GM18858 (cell line): ENCODE data around the gene C1orf74.
A peak's percentile ranks its signal among the peaks of the same experiment; 100 is the strongest.

Source experiments
- ATAC-seq: cut with Tn5 transposase; IDR thresholded peaks from one replicate; pipeline ENCODE4 v1.9.1; 2021; ENCODE audit not compliant: unreplicated experiment

The C1orf74 gene

DNA sequence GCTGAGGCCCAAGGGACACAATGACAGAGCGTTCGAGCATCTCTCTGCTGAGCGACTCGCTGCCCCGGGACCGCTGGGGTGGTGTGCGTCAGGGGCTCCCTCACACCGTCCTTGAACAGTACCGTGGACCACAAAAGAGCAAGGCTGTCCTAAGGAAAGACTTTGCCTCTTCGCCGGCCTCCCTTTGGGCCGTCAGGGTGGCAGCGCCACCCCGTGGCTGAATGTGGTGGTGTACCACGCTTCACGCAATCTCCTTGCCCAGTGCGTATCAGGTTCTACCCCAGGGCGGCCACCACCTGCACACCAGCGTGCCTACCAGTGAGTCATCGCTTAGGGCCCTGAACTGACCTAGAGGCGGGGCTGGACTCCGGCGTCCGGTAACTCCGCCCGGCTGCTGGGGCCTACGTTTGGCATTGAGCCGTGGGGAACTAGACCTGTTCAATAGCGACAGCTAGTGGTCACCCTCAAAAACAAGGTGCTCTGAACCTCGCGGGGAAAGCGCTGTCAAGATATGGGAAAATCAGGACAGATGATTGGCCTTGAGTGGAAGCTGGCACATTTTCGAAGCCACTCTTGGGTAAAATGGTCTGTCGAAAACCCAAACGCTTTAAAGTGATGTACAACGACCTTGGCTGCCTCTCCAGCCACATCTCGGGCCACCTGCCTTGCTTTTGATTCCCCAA is 36.6 kb downstream of the C1orf74 start:
- peak; percentile 51 for ATAC-seq

DNA sequence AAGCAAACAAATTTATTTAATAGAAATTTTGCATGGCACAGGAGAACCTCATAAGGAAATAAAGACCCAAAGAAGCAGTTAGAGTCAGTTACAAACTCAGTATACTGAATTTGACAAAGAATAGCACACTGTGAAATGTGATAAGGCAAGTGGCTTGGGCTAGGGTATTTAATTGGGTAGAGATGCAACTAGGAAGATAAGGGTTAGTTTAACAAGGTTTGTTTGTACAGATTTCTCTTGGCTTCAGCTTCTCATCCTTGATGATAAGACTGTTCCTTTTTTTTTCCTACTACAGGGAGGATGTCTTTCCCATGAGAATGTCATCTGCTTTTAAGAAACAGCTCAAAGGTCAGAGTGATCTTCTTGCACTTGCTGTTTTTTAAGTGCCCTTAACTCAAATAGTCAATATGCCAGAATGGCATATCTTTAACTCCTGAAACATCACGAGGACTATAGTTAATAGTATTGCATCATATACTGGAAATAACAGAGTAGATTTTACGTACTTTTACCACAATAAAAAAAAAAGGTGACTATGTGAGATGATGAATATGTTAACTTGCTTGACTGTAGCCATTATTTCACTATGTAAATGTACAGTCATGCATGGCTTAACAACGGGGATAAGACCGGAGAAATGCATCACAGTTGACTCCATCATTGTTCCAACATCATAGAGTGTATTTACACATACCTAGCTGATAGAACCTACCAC is 37.8 kb downstream of the C1orf74 start:
- no peak for ATAC-seq

DNA sequence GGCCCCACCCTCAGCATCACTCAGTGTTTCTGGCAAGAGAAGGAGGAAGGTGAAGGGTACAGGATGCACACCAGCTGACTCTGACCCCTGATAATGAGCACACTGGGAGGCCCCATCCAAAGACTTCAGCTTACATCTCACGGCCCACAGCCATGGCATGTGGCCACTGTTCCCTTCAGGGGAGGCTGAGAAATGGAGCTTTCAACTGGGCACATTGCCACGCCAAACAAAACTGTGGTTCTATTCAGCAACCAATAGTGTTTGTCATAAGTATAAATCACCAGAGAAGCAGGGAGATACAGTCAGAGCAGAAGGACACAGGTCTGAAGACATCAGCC is 41.2 kb downstream of the C1orf74 start:
- no peak for ATAC-seq

DNA sequence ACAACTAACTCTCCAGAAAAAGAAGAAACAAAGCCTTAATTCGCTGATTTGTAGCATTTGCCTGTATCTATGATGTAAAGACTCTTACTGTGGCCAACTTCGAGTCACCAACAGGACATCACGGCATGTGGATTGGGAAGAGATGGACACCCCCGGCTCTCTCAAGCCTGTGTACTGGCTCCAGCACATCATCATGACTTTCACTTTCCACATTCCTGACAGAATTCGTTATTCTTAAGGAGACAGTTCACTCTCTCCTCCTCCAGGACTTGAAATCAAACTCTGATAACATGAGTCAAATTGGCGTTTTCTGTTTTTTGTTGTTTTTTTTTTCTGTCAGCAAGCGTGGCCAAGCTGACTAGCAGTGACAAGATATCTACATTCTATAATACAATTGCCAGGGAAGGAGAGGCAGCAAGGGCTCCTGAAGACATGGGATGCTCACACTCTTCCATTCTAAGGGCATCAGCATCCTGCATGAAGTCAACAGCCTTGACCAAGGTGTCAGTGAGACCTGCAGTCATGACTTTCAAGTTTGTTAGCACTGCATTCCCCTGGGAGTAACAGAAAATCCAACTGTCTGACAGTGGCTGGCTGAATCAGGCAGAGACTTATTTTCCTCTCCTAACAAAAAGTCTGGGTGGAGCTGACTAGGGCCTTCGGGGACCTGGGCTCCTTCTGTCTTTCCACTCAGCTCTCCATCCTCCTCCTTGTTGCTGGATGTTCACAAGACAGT is 41.8 kb downstream of the C1orf74 start:
- no peak for ATAC-seq

DNA sequence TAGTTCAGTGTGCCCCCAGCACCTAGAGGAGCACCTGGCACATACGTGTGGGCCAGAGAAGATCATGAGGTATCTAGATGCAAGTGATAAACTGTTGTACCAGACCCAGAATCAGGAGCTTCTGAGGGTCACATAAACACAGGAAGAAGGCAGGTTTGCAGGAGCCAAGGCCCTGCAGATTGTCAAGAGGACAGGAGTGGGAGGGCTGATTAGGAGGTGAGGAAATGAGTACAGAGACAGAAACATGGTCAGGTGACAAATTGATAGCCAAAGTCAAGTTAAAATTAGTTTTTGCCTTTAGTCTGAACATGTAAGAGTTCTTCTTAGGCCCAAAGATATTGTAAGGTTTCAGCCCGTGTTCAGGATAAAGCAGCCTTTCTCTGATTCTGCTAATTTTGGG is 42.5 kb downstream of the C1orf74 start:
- ATAC-seq = no peak

DNA sequence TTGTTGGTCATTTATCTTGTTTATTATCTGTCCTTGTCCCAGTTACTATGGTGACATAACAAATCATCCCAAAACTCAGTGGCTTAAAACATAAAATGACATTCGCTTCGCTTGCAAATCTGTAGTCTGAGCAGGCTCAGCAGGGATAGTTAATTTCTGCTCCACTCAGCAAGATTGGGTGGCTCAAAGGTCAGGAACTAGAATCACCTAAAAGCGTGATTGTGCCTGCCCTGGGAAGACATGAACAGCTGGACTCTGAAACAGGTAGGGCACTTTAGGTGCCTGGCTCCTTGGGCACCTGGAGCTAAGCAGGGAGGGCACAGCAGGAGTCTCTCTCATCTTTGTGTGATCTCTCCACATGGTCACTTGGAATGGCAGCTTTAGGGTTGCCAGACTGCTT is 43.2 kb downstream of the C1orf74 start:
- ATAC-seq = no peak

DNA sequence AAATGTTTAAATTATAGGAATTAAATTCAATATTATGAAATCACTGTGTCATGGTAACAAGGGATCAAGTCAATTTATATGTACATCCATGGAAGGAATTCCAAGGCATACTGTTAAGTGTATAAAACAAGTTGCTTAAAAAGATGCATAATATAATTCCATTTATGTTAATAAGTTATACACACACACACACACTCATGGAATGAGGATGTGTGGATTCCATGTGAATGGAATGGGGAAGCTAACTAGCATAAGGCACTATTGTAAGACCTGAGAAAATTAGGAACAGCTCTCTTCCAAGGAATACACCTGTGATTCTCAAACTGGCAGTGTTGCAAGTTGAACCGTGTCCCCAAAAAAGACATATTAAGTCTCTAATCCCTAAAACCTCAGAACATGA is 46.1 kb downstream of the C1orf74 start:
- no peak for ATAC-seq

DNA sequence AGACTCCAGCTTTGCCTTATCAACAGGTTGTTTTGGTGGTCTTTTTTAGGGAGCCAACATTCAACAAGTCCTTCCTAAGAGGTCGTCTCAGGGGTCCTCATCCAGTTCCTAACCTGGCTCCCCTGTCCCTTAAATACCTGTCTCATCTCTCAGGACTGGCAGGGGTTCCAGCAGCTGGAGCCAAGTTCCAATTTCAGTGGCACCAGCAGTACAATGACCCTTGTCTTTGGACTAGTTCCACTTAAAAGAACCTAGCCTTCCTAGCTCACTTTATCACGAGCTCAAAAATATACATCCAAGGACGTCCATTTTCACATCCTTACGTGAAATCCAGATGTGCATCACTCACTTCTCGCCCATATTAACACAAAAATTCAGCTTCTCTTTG is 47.2 kb downstream of the C1orf74 start:
- ATAC-seq = no peak

DNA sequence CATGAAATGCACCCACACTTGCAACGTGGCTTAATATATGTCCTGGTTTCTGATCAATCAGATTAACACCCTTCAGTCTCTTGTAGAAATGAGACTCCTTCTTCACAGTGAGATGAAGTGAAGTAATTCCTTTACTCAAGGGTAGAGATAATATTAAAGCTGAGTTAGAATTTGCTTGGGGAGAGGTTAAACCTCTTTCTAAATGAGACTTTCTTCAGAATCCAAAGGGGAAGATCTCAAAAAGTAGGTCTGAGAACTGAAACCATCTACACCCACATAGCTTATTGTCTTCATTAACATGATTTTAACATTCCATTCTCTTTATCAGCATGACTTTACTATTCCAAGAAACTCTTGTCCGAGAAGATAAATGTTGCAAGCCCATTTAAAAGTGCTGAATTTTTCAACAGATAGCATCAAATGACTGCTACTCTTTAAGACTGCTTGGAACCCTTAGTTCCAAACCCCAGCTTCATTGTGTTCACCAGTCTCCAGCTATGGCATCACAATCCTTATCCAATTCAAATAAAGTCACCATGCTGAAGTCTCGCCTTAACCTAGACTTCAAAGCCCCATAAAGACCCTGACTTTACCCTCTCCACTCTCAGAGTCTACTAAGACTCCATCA is 47.8 kb downstream of the C1orf74 start:
- no peak for ATAC-seq

DNA sequence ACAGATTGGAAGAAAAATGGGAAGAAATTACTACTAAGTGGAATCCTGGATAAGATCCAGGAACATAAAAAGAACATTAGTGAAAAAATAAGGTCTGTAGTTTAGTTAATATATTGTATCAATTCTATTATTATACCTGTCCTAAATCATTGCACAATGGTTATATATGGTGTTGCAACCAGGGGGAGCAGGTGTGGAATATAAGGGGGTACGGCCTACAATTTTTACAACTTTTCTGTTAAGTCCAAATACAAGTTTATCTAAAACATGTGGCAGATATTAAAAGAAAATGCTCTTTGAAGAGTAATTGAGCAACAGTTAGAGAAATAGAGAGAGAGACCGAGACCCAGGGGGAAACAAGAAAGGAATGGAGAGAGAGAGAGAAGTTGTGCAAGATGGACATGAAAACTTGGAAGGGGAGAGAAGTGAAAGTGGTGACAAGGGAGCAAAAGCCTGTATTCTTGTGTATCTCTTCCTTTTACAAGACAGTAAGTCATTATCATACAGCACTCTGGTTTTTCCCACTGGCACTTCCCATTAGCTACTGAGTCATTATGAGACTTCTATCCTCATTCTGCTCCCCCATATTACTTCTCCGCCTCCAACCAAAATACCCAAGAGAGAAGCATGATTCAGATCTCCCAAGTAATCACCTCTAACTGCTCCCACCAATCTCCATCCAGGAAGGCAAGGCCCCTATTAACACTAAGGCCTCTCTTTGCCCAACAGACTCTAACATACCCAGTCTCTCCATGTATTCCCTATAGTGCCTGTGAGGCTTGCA is 50.8 kb downstream of the C1orf74 start:
- no peak for ATAC-seq

DNA sequence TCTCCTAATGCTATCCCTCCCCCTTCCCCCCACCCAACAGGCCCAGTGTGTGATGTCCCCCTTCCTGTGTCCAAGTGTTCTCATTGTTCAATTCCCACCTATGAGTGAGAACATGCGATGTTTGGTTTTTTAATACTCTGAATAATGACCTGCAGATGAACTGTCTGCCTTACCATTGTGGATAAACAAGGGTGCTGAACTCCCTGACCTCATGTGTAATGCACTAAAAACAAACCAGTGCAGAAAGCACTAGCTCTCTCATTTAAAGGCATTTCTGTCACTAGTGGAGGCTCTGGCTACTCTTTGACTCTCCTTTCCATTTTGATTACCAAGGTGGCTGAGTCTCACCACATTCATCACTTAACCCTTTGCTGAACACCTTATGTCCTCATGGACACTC is 51.6 kb downstream of the C1orf74 start:
- no peak for ATAC-seq

DNA sequence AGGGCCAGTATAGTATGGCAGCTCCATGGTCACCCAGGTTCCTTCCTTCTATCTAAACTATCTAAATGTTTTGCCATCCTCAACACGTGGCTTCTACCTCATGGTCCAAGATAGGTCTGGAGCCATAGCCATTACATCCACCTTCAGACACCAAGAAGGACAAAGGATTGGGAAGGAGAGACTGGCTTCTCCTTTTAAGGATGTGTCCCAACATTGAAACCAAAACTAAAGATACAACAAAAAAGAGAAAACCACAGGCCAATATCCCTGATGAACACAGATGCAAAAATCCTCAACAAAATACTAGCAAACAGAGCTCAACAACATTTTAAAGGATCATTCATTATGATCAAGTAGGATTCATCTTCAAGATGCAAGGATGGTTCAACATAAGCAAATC is 54.9 kb downstream of the C1orf74 start:
- ATAC-seq = no peak
